Fibroblast of the aortic adventitia (primary cell): ENCODE results near the gene LBX2. TPM values are rescaled to one million over a fixed set of nuclear protein-coding genes. Genes with fewer than 3 reads are reported as not detected.
A peak's percentile ranks its signal among the peaks of the same experiment; 100 is the strongest.
"Not testable (repeated sequence)": the region's sequence is repeated elsewhere in the genome, so short reads cannot be mapped to it uniquely, and the experiment has no call there.

Source experiments
- DNase-seq: peaks from one replicate; pipeline ENCODE4 v3.0.0-alpha.2; 2010; ENCODE audit warnings: low read depth
- H3K4me3 ChIP-seq: 2 replicates; pipeline ENCODE4 v1.5.1; 2011; ENCODE audit warnings: low read depth, mild to moderate bottlenecking, control low read depth, low read length, moderate library complexity
- CTCF ChIP-seq: IDR thresholded peaks from 2 replicates; pipeline ENCODE4 v1.5.1; 2011; ENCODE audit warnings: mild to moderate bottlenecking, low read length, control low read depth, inconsistent platforms; ENCODE audit not compliant: insufficient read depth
- total RNA-seq: library from RNA; depleted of rRNA; stranded (reverse); fragments of >200 nt; gene quantifications from 2 replicates; pipeline ENCODE4 v1.2.3, GENCODE V29; 2012; ENCODE audit warnings: low replicate concordance

Gene LBX2
- total RNA-seq, 1 donor = 2.0 TPM

- peak overlapping the region; percentile 97 for H3K4me3 ChIP-seq
- no peak for TF ChIP-seq CTCF
- no peak for DNase-seq
Measured at GRCh38 chr2:74481431-74481830, 18.0 kb downstream of the LBX2 start.

GRCh38 chr2:74474899-74475298 lies 24.5 kb downstream of the LBX2 start:
- DNase-seq = no peak

GRCh38 chr2:74474481-74474880 lies 24.9 kb downstream of the LBX2 start:
- no peak for DNase-seq
- TF ChIP-seq CTCF = no peak
- no peak overlapping the region for H3K4me3 ChIP-seq

More at GRCh38 chr2:74474899-74475298, 24.5 kb downstream of the LBX2 start:
- peak; percentile 28 for TF ChIP-seq CTCF
- H3K4me3 ChIP-seq = no peak overlapping the region

- no peak for DNase-seq
- H3K4me3 ChIP-seq = peak overlapping the region; percentile 89
- TF ChIP-seq CTCF = no peak
Measured at GRCh38 chr2:74472945-74473258, 26.5 kb downstream of the LBX2 start.

- DNase-seq = peak; percentile 94
- peak within 1 kb of the TSS; percentile 89 for H3K4me3 ChIP-seq
- TF ChIP-seq CTCF = no peak
Measured at GRCh38 chr2:74472086-74472944, 27.1 kb downstream of the LBX2 start, which contains the start of gene MRPL53. TSS of gene MRPL53 (minus strand) at chr2:74472680. CDS start at chr2:74472660, 20 bp downstream.

GRCh38 chr2:74471332-74472065 lies 27.9 kb downstream of the LBX2 start:
- DNase-seq = no peak
- TF ChIP-seq CTCF = no peak
- H3K4me3 ChIP-seq = peak overlapping the region; percentile 89

- not testable (repeated sequence) for H3K4me3 ChIP-seq, DNase-seq
Measured at GRCh38 chr2:74470742-74471141, 28.7 kb downstream of the LBX2 start.
